Measurements from ENCODE around the gene FA2H. TPM values are rescaled to one million over a fixed set of nuclear protein-coding genes. Genes with fewer than 3 reads are reported as not detected.

Gene FA2H
- total RNA-seq, 4 donors from 2014 or later, result 0.41 TPM; not detected in 3

- Histone ChIP-seq H3K9me3 (no peaks in the 10 kb centered on the region), H3K27me3 (peaks cover 0 to 3% (median 0%) of the 10 kb centered on the region in 3 donors), H3K4me1 (no peaks in the 10 kb centered on the region), H3K27ac (no peak overlapping the region), H3K4me3 (no peak overlapping the region), H3K36me3 (no peaks in the 10 kb centered on the region)
- intact Hi-C loops (cut with DNase I; ENCODE audit: low total_unique reads), result no loop called here
- no peak for TF ChIP-seq CTCF (IDR thresholded peaks at IDR 0.05 in 4 of 5, conservative IDR thresholded peaks at IDR 0.05 in 1 of 5)
- TF ChIP-seq POLR2A (IDR thresholded peaks at IDR 0.05), result no peak
- DNase-seq (no peak), ATAC-seq (no peak)
- in situ Hi-C loops (cut with MboI; ENCODE audit: low sequenced_read_pairs in 4 of 4), result no loop called here
These were observed 37.1 kb downstream of the FA2H start for GRCh38 chr16:74737521-74737920.

GRCh38 chr16:74736531-74737157 is 38.0 kb downstream of the FA2H start:
- in situ Hi-C loops (cut with MboI; ENCODE audit: low sequenced_read_pairs in 4 of 4), result no loop called here
- no peak for TF ChIP-seq POLR2A (IDR thresholded peaks at IDR 0.05)
- Histone ChIP-seq H3K4me3 (no peak overlapping the region), H3K36me3 (no peaks in the 10 kb centered on the region), H3K4me1 (no peaks in the 10 kb centered on the region), H3K27me3 (peaks cover 0 to 3% (median 0%) of the 10 kb centered on the region in 3 donors), H3K27ac (no peak overlapping the region), H3K9me3 (no peaks in the 10 kb centered on the region)
- DNase-seq (no peak), ATAC-seq (no peak)
- intact Hi-C loops (cut with DNase I; ENCODE audit: low total_unique reads), result no loop called here

GRCh38 chr16:74735554-74735953 is 39.1 kb downstream of the FA2H start:
- Histone ChIP-seq H3K27ac (no peak overlapping the region), H3K4me3 (no peak overlapping the region), H3K9me3 (no peaks in the 10 kb centered on the region), H3K27me3 (peaks cover 0 to 3% (median 0%) of the 10 kb centered on the region in 3 donors), H3K4me1 (no peaks in the 10 kb centered on the region), H3K36me3 (no peaks in the 10 kb centered on the region)
- DNase-seq (no peak), ATAC-seq (no peak)
- in situ Hi-C loops (cut with MboI; ENCODE audit: low sequenced_read_pairs in 4 of 4), result no loop called here
- intact Hi-C loops (cut with DNase I; ENCODE audit: low total_unique reads), result no loop called here
- TF ChIP-seq CTCF (IDR thresholded peaks at IDR 0.05 in 4 of 5, conservative IDR thresholded peaks at IDR 0.05 in 1 of 5) (no peak), POLR2A (IDR thresholded peaks at IDR 0.05) (no peak)

- H3K4me3 ChIP-seq, result no peak overlapping the region
- no peak overlapping the region for H3K27ac ChIP-seq
- TF ChIP-seq CTCF (IDR thresholded peaks at IDR 0.05 in 4 of 5, conservative IDR thresholded peaks at IDR 0.05 in 1 of 5) (no peak), POLR2A (IDR thresholded peaks at IDR 0.05) (no peak)
- intact Hi-C loops (cut with DNase I; ENCODE audit: low total_unique reads), result no loop called here
- H3K36me3 ChIP-seq, result no peaks in the 10 kb centered on the region
- no peak for ATAC-seq
- H3K27me3 ChIP-seq, result peaks cover 0 to 3% (median 0%) of the 10 kb centered on the region in 3 donors
- no peaks in the 10 kb centered on the region for H3K9me3 ChIP-seq
- in situ Hi-C loops (cut with MboI; ENCODE audit: low sequenced_read_pairs in 4 of 4), result no loop called here
- H3K4me1 ChIP-seq, result no peaks in the 10 kb centered on the region
- no peak for DNase-seq
These were observed 39.5 kb downstream of the FA2H start for GRCh38 chr16:74735162-74735452.

- ATAC-seq (no peak), DNase-seq (no peak)
- H3K4me3 ChIP-seq, result no peak overlapping the region
- intact Hi-C loops (cut with DNase I; ENCODE audit: low total_unique reads) (no loop called here), in situ Hi-C loops (cut with MboI; ENCODE audit: low sequenced_read_pairs in 4 of 4) (no loop called here)
- H3K9me3 ChIP-seq, result no peaks in the 10 kb centered on the region
- TF ChIP-seq POLR2A (IDR thresholded peaks at IDR 0.05), result no peak
- TF ChIP-seq CTCF (IDR thresholded peaks at IDR 0.05 in 4 of 5, conservative IDR thresholded peaks at IDR 0.05 in 1 of 5), result no peak
- no peaks in the 10 kb centered on the region for H3K36me3 ChIP-seq
- no peaks in the 10 kb centered on the region for H3K4me1 ChIP-seq
- no peak overlapping the region for H3K27ac ChIP-seq
- H3K27me3 ChIP-seq, result peaks cover 0 to 3% (median 0%) of the 10 kb centered on the region in 3 donors
These were observed 40.1 kb downstream of the FA2H start for GRCh38 chr16:74734361-74735161.

Data from gastrocnemius medialis (tissue), 4 donors.